HepG2 (cell line): ENCODE results near the gene TSSK3. TPM values are rescaled to one million over a fixed set of nuclear protein-coding genes. Genes with fewer than 3 reads are reported as not detected.
A peak's percentile ranks its signal among the peaks of the same experiment; 100 is the strongest.

Experiments used
- AGO1 ChIP-seq: fragments of 200-400 bp; formaldehyde crosslinking; IDR thresholded peaks from 2 replicates; pipeline ENCODE4 v1.6.1; 2017; ENCODE audit warnings: mild to moderate bottlenecking, low read depth, low read length, moderate library complexity; ENCODE audit not compliant: poor library complexity, severe bottlenecking
- ARID5B ChIP-seq: IDR thresholded peaks from 2 replicates; pipeline ENCODE4 v1.4.0; 2020; ENCODE audit warnings: mild to moderate bottlenecking, missing genetic modification reagents
- FOXP4 ChIP-seq: sonication (generic); formaldehyde crosslinking; IDR thresholded peaks from 2 replicates; pipeline ENCODE4 v1.4.0; 2020; ENCODE audit warnings: missing genetic modification reagents
- GATAD2A ChIP-seq: IDR thresholded peaks from 2 replicates; pipeline ENCODE4 v1.6.1; 2016
- ISL2 ChIP-seq: sonication (generic); formaldehyde crosslinking; IDR thresholded peaks from 2 replicates; pipeline ENCODE4 v1.5.0; 2020; ENCODE audit warnings: missing genetic modification reagents
- MZF1 ChIP-seq: sonication (generic); formaldehyde crosslinking; IDR thresholded peaks from 2 replicates; pipeline ENCODE4 v1.8.1; 2023; ENCODE audit warnings: mild to moderate bottlenecking, missing genetic modification reagents, borderline replicate concordance
- NFE2L1 ChIP-seq: sonication (generic); formaldehyde crosslinking; IDR thresholded peaks from 2 replicates; pipeline ENCODE4 v1.4.0; 2020; ENCODE audit warnings: missing genetic modification reagents, mild to moderate bottlenecking, borderline replicate concordance
- NONO ChIP-seq, 2 experiments: fragments of 450-650 bp in 1 of 2; sonication (generic) in 1 of 2; formaldehyde crosslinking in 1 of 2; IDR thresholded peaks in 1 of 2; conservative IDR thresholded peaks in 1 of 2; 2 replicates each; pipeline versions ENCODE4 v1.6.1 to v1.8.0; 2017 to 2022; ENCODE audit warnings: mild to moderate bottlenecking in 1 of 2, missing genetic modification reagents in 1 of 2, moderate library complexity in 1 of 2
- POLR2AphosphoS2 ChIP-seq: IDR thresholded peaks from 2 replicates; pipeline ENCODE4 v1.6.1; 2011; ENCODE audit warnings: low read depth, low read length, improper control_type of control experiment
- SMARCC2 ChIP-seq: fragments of 450-650 bp; IDR thresholded peaks from 2 replicates; pipeline ENCODE4 v1.6.1; 2017; ENCODE audit warnings: antibody characterized with exemption, mild to moderate bottlenecking
- SNRNP70 ChIP-seq: fragments of 200-400 bp; formaldehyde crosslinking; IDR thresholded peaks from 2 replicates; pipeline ENCODE4 v1.6.1; 2017; ENCODE audit warnings: mild to moderate bottlenecking, low read depth, low read length, moderate library complexity
- TEF ChIP-seq: sonication (generic); formaldehyde crosslinking; IDR thresholded peaks from 2 replicates; pipeline ENCODE4 v1.5.0; 2020; ENCODE audit warnings: missing genetic modification reagents
- ZFX ChIP-seq: sonication (generic); formaldehyde crosslinking; IDR thresholded peaks from 2 replicates; pipeline ENCODE4 v1.4.0; 2020; ENCODE audit warnings: mild to moderate bottlenecking, low read depth, missing genetic modification reagents, moderate library complexity
- ZHX1 ChIP-seq: sonication (generic); formaldehyde crosslinking; IDR thresholded peaks from 2 replicates; pipeline ENCODE4 v1.8.1; 2022; ENCODE audit warnings: low read depth, mild to moderate bottlenecking, missing genetic modification reagents
- ZNF205 ChIP-seq: IDR thresholded peaks from 2 replicates; pipeline ENCODE4 v1.6.1; 2018; ENCODE audit warnings: missing biosample characterization, missing genetic modification reagents
- ZNF260 ChIP-seq: sonication (generic); formaldehyde crosslinking; IDR thresholded peaks from 2 replicates; pipeline ENCODE4 v1.4.0; 2020; ENCODE audit warnings: missing genetic modification reagents, low read depth, mild to moderate bottlenecking, borderline replicate concordance
- ZNF543 ChIP-seq: sonication (generic); formaldehyde crosslinking; IDR thresholded peaks from 2 replicates; pipeline ENCODE4 v1.4.0; 2020; ENCODE audit warnings: mild to moderate bottlenecking, missing genetic modification reagents
- ZNF670 ChIP-seq: sonication (generic); formaldehyde crosslinking; IDR thresholded peaks from 2 replicates; pipeline ENCODE4 v1.8.0; 2022; ENCODE audit warnings: mild to moderate bottlenecking, missing genetic modification reagents, borderline replicate concordance
- polyA plus RNA-seq, 8 experiments: library from polyadenylated mRNA; depleted of rRNA in 3 of 8; stranded (reverse) in 7 of 8; unstranded in 1 of 8; fragments of >200 nt; fragmentation: Illumina TruSeq in 4 of 8; extraction: Trizol in 4 of 8; gene quantifications; 2 replicates each; pipeline versions ENCODE4 v1.2.1 to v1.2.3, GENCODE V29; 2011 to 2016; ENCODE audit warnings: low read depth in 4 of 8, missing spikeins in 1 of 8, mixed read lengths in 1 of 8; ENCODE audit not compliant: insufficient read depth in 1 of 8
- total RNA-seq, 5 experiments: library from RNA; depleted of rRNA; stranded (reverse); fragments of >200 nt; fragmentation: Illumina TruSeq; extraction: Trizol; gene quantifications; 2 replicates each; pipeline ENCODE4 v1.2.3, GENCODE V29; 2016; ENCODE audit warnings: low read depth in 1 of 5

TSSK3 gene
- total and polyA plus RNA-seq, 2 of the 13 experiments (the other 11 are each of a cell fraction or from before 2014, with no cell fraction given): 1.0 to 1.1 TPM

- TF ChIP-seq SNRNP70 (no peak), NONO (IDR thresholded peaks at IDR 0.05) (no peak), NONO (CRISPR knock-in tag; conservative IDR thresholded peaks at IDR 0.05) (peak; percentile 83), AGO1 (no peak), FOXP4 (CRISPR knock-in tag) (0 out of 2 replicates have a peak, but pooled peaks have one; percentile 8), ARID5B (CRISPR knock-in tag) (peak; percentile 56), ZNF205 (peak; percentile 60; the same call in 1 of the 2 replicates), ISL2 (0 out of 2 replicates have a peak, but pooled peaks have one; percentile 33), ZNF543 (CRISPR knock-in tag) (no peak), POLR2AphosphoS2 (0 out of 2 replicates have a peak, but pooled peaks have one; percentile 41), MZF1 (CRISPR knock-in tag) (no peak), ZNF670 (CRISPR knock-in tag) (0 out of 2 replicates have a peak, but pooled peaks have one; percentile 4), NFE2L1 (CRISPR knock-in tag) (no peak), ZFX (CRISPR knock-in tag) (peak; percentile 96), ZNF260 (CRISPR knock-in tag) (no peak), GATAD2A (CRISPR knock-in tag) (peak; percentile 82), TEF (CRISPR knock-in tag) (no peak), SMARCC2 (no peak), ZHX1 (peak; percentile 46)
Observed at GRCh38 chr1:32394141-32394889, 32.0 kb downstream of the TSSK3 start, which contains the start of gene BSDC1 (continued).
